HG03432 (cell line): ENCODE measurements around the gene TOMM7.

Experiments
- ATAC-seq: cut with Tn5 transposase; IDR thresholded peaks from one replicate; pipeline ENCODE4 v1.9.1; 2021; ENCODE audit warnings: mild to moderate bottlenecking, moderate library complexity; ENCODE audit not compliant: unreplicated experiment

The TOMM7 gene

GRCh38 chr7:22822486-22823141, at the start of gene TOMM7:
Gene TOMM7, minus strand, starts transcription at chr7:22822849. Its CDS starts 70 bp downstream, at chr7:22822779.
- ATAC-seq, result peak; percentile 85

GRCh38 chr7:22872096-22872807, 49.6 kb upstream of the TOMM7 start:
- ATAC-seq, result peak; percentile 98

- no peak for ATAC-seq
Observed at GRCh38 chr7:22871661-22872060, 49.0 kb upstream of the TOMM7 start.

GRCh38 chr7:22868509-22868908, 45.9 kb upstream of the TOMM7 start:
- ATAC-seq, result no peak

GRCh38 chr7:22867589-22867988, 44.9 kb upstream of the TOMM7 start:
- ATAC-seq, result no peak

GRCh38 chr7:22867003-22867402, 44.4 kb upstream of the TOMM7 start:
- no peak for ATAC-seq

- ATAC-seq, result no peak
Observed at GRCh38 chr7:22865602-22865960, 42.9 kb upstream of the TOMM7 start.

- ATAC-seq, result no peak
Observed at GRCh38 chr7:22864855-22865601, 42.4 kb upstream of the TOMM7 start.

- ATAC-seq, result no peak
Observed at GRCh38 chr7:22864301-22864700, 41.7 kb upstream of the TOMM7 start.

- ATAC-seq, result no peak
Observed at GRCh38 chr7:22863156-22863899, 40.7 kb upstream of the TOMM7 start.

GRCh38 chr7:22861576-22861975, 38.9 kb upstream of the TOMM7 start:
- no peak for ATAC-seq

- no peak for ATAC-seq
Observed at GRCh38 chr7:22860784-22861482, 38.3 kb upstream of the TOMM7 start.

GRCh38 chr7:22860337-22860736, 37.7 kb upstream of the TOMM7 start:
- no peak for ATAC-seq

GRCh38 chr7:22859641-22860290, 37.1 kb upstream of the TOMM7 start:
- no peak for ATAC-seq

- ATAC-seq, result no peak
Observed at GRCh38 chr7:22858640-22859561, 36.3 kb upstream of the TOMM7 start.

- no peak for ATAC-seq
Observed at GRCh38 chr7:22858274-22858639, 35.6 kb upstream of the TOMM7 start.

- no peak for ATAC-seq
Observed at GRCh38 chr7:22856416-22856815, 33.8 kb upstream of the TOMM7 start.

GRCh38 chr7:22855049-22855392, 32.4 kb upstream of the TOMM7 start:
- ATAC-seq, result no peak
